Panc1 (cell line): ENCODE measurements around the gene CAPN9.

Experiments used
- CTCF ChIP-seq: fragments of 450-650 bp; IDR thresholded peaks from 2 replicates; pipeline ENCODE4 v1.5.1; 2017; ENCODE audit warnings: mild to moderate bottlenecking
- SIN3A ChIP-seq: IDR thresholded peaks from 2 replicates; pipeline ENCODE4 v1.6.1; 2012; ENCODE audit warnings: low read depth, mild to moderate bottlenecking, low read length, moderate library complexity, borderline replicate concordance; ENCODE audit not compliant: insufficient read depth
- TCF7L2 ChIP-seq: IDR thresholded peaks from 2 replicates; pipeline ENCODE4 v1.6.1; 2011; ENCODE audit warnings: mild to moderate bottlenecking, low read depth, low read length, inconsistent platforms
- TF ChIP-seq, protein P1 (sequence below), 2 experiments: IDR thresholded peaks; 2 replicates each; pipeline ENCODE4 v1.6.1; 2011 to 2012; ENCODE audit warnings: low read depth in 2 of 2, control low read depth in 1 of 2, low read length in 1 of 2, mild to moderate bottlenecking in 1 of 2, moderate library complexity in 1 of 2; ENCODE audit not compliant: insufficient read depth in 1 of 2

GRCh38 chr1:230787471-230787870 is 40.3 kb downstream of the CAPN9 start:
- TF ChIP-seq CTCF (no peak), SIN3A (no peak), TCF7L2 (no peak)
- TF ChIP-seq, protein P1, sequence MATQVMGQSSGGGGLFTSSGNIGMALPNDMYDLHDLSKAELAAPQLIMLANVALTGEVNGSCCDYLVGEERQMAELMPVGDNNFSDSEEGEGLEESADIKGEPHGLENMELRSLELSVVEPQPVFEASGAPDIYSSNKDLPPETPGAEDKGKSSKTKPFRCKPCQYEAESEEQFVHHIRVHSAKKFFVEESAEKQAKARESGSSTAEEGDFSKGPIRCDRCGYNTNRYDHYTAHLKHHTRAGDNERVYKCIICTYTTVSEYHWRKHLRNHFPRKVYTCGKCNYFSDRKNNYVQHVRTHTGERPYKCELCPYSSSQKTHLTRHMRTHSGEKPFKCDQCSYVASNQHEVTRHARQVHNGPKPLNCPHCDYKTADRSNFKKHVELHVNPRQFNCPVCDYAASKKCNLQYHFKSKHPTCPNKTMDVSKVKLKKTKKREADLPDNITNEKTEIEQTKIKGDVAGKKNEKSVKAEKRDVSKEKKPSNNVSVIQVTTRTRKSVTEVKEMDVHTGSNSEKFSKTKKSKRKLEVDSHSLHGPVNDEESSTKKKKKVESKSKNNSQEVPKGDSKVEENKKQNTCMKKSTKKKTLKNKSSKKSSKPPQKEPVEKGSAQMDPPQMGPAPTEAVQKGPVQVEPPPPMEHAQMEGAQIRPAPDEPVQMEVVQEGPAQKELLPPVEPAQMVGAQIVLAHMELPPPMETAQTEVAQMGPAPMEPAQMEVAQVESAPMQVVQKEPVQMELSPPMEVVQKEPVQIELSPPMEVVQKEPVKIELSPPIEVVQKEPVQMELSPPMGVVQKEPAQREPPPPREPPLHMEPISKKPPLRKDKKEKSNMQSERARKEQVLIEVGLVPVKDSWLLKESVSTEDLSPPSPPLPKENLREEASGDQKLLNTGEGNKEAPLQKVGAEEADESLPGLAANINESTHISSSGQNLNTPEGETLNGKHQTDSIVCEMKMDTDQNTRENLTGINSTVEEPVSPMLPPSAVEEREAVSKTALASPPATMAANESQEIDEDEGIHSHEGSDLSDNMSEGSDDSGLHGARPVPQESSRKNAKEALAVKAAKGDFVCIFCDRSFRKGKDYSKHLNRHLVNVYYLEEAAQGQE (IDR thresholded peaks at IDR 0.05; ENCODE audit: insufficient read depth in 1 of 2, low read depth in 2 of 2, low read length in 1 of 2): no peak
